ENCODE data around the gene VWA7.

VWA7 gene

DNA sequence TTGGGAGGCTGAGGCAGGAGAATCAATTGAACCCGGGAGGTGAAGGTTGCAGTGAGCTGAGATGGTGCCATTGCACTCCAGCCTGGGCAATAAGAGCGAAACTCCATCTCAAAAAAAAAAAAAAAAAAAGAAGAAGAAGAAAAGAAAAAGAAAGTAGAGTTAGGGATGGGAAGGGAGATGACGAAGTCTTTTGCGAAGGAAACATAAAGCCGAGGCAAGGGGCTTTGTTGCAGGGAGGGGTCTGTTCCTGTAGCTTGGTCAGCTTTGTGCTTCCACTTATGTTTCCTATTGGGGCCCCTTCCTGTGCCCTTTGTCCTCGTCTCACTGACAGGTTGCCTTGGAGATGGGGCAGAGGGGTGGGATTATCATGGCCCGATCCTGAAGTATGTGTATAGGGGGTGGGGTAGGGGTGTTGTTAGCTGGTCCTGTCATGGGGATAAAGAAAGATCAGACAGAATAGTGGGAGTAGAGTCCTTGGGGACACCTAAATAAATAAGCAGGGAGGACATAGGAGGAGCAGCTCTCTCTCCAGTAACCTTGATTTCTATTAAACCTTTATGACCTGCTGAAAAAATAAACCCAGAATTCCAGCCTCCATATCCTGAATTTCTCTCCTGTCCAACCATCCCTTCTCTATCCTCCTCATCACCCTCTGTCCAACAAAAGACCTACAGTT lies 39.7 kb downstream of the VWA7 start:
- DNase-seq = no peak
- in situ Hi-C loops (cut with HindIII; ENCODE audit: low pct_ligation_motif_present, low pct_unique_long_range_greater_than_20kb, low sequenced_read_pairs) = no loop called here

DNA sequence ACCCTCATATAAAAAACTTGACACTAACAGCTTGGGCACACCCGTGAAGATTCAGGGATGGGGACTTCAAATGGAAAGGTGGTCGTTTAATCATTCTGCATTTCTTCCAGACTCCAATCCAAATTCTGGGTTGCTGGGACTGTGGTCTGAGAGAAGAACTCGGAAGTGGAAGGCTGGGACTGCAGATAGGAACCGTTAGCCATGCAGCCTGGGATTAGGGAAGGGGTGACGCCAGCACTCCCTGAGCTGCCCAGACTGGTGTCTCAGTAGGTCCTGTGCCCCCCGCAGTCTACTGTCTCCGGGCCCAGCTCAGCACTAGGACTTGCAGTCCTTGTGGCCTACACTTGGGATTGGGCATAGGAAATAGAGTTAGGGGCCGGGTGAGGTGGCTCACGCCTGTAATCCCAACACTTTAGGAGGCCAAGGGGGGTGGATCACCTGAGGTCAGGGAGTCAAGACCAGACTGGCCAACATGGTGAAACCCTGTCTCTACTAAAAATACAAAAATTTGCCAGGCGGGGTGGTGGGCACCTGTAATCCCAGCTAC lies 40.3 kb downstream of the VWA7 start:
- no peak for DNase-seq

DNA sequence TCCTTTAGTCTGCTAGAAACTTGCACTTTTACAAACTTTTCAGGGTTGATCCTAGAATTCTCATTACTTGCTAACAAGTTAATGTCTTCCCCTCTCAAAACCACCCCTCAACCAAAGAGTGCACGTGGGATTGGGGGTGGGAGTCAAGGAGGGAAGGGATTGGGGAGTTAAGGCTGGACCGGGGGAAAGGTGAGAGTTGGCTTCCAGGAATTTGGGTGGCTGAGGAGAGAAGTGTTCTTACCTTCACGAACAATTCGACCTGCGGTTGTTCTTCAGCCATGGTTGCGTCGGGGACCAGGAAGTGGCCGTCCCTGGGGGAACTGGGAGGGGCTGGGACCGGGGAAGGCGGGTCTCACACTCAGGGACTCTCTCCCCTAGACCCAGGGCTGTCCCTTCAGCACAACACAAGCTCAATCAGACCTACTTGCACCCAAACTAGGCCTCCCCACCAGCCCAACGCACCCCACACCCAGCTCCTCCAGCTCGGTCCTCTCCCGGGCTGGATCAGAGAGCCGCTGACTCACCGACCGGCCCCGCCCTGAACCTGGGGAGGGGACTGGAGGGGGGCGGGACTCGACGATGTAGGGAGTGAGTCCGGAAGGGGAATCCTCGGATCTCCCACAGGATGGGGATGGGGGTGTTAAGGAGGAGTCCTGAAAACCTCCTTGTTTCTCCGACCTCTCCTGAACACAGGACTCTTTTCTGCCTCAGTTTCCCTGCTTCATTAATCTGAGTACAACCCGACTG lies 40.9 kb downstream of the VWA7 start, which contains the start of gene CLIC1:
TSS of gene CLIC1 (minus strand) at position 510 of the 747 bp plus-strand sequence. CDS start at position 280, 230 bp downstream.
- peak; percentile 81 for DNase-seq
- in situ Hi-C loops (cut with HindIII; ENCODE audit: low pct_ligation_motif_present, low pct_unique_long_range_greater_than_20kb, low sequenced_read_pairs) = no loop called here

More for the DNA sequence above, 40.3 kb downstream of the VWA7 start:
- in situ Hi-C loops (cut with HindIII; ENCODE audit: low pct_ligation_motif_present, low pct_unique_long_range_greater_than_20kb, low sequenced_read_pairs) = no loop called here

DNA sequence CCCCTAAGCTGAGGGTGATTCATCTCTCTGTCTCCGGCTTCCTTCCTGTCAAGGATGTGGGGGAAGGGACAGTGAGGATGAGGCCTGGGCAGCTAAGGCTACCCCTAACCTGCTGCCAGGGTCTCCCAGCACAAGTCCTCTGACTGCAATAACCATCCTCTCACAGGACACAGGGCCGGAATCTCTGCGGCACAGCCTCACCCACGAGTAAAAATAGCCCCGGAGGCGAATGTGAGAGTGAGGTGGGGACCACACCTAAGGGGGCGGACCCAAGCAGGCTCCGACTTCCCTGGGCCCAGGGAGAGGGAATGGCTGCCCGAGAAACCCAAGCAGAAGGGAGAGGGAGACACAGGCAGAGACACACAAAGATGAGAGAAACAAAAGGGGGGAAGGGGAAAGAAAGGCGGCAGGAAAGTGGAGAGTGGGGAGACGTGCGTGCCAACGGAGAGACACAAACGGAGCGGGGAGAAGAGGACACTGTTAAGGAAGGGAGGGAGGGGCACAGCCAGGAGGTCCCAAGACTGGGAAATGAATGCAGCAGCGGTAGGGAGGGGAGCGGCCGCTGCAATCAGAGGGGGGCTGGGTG lies 42.2 kb downstream of the VWA7 start:
- in situ Hi-C loops (cut with HindIII; ENCODE audit: low pct_ligation_motif_present, low pct_unique_long_range_greater_than_20kb, low sequenced_read_pairs) = no loop called here
- DNase-seq = peak; percentile 56

DNA sequence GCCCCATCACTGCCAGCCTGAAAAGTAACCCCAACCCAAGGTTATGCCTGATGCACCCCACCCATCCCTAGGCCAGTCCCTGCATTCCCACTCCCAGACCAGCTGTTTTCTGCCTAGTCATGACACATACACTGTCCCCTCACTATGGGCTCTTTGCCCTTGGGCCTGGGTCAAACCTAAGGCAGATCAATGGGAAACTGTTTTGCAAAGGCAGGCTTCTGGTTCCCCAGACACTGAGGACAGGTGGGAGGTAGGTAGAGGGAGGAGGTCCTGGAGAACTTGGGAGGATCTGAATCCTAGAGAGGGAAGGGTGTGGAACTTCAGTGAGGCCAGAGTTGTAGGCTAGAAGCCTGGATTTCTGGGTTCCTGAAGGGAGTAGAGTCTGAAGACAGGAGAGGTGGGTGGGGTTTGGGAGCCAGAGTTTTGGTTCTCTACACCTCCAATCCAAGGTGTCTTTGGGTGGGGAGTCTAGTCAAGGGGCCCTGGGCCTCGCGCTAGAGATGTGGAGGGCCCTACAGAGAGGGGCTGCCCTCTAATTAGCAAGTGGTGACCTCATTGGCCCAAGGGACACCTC lies 42.8 kb downstream of the VWA7 start:
- in situ Hi-C loops (cut with HindIII; ENCODE audit: low pct_ligation_motif_present, low pct_unique_long_range_greater_than_20kb, low sequenced_read_pairs) = no loop called here
- DNase-seq = no peak

DNA sequence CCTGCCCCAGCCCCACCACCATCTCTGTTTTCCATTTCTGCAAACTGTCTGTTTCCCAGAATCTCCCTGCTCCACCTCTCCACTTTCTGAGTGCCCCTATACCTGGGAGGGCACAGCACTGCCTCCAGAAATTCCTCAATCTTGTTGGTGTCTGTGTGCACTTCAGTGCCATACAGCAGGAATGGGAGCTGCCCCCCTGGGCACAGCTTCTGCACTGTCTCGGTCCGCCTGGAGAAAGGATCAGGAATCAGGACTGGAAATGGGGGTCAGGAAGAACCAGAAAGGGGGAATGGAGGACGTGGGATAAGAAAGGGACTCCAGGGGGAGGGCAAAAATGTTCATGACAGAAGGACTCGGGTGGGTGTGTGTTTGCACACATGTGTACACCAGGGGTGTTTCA lies 43.4 kb downstream of the VWA7 start:
- in situ Hi-C loops (cut with HindIII; ENCODE audit: low pct_ligation_motif_present, low pct_unique_long_range_greater_than_20kb, low sequenced_read_pairs) = no loop called here
- DNase-seq = no peak

DNA sequence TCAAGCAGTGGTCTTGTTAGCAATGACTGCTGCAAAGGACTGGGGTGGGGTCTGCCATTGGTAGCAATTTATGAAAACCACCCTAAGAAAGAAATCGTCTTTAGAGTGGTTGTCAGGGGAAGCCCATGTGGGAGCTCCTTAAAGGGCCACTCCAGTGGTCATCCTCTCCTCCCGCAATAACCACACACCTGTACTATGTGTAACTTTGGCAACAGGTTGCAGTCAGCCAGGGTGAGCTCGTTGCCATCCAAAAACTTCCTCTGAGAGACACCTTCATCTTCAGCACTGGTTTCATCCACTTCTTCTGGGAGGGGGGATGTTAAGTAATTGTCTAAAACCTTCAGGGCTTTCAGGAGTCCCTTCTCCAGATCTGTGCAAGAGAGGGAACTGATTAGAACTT lies 45.1 kb downstream of the VWA7 start:
- in situ Hi-C loops (cut with HindIII; ENCODE audit: low pct_ligation_motif_present, low pct_unique_long_range_greater_than_20kb, low sequenced_read_pairs) = no loop called here
- DNase-seq = no peak

- in situ Hi-C loops (cut with HindIII; ENCODE audit: low pct_ligation_motif_present, low pct_unique_long_range_greater_than_20kb, low sequenced_read_pairs) = no loop called here
- no peak for DNase-seq
Measured at GRCh38 chr6:31730631-31731086, 46.5 kb downstream of the VWA7 start.

DNA sequence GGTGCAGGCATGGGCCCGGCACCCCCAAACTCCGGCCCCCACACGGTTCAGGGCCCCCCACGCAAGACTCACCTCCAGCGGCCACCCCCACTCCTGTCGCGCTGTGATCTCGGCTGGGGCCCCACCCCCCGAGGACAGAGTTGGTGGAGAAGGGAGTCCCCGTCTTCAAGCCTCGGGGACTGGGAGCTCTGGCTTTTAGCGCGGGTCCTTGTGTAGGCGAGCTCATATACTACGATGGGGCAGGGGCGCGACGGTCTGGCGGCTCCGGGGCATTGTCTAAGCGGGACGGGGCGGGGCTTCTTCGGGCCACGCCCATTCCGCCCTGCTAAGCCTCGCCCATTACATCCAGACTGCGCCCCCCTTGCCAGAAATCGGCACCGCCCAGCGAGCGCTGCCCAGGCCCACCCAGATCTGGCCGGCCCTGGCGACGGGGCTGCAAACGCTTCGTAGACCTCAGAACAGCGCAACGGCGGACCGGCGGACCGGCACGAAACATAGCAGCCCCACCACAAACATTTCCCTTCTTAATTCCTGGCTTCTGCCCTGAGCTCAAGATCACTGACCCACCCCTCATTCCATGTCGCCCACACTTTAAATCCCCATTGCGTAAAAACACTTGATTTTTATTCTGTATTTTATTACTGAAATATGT lies 47.0 kb downstream of the VWA7 start:
- peak; percentile 79 for DNase-seq
- in situ Hi-C loops (cut with HindIII; ENCODE audit: low pct_ligation_motif_present, low pct_unique_long_range_greater_than_20kb, low sequenced_read_pairs) = no loop called here

- in situ Hi-C loops (cut with HindIII; ENCODE audit: low pct_ligation_motif_present, low pct_unique_long_range_greater_than_20kb, low sequenced_read_pairs) = no loop called here
- peak; percentile 85 for DNase-seq
Measured at GRCh38 chr6:31729515-31729978, 47.6 kb downstream of the VWA7 start.

GRCh38 chr6:31728767-31729514 lies 48.2 kb downstream of the VWA7 start, which contains the start of gene DDAH2:
Gene DDAH2, minus strand, starts transcription at chr6:31729299. Its CDS starts 138 bp downstream, at chr6:31729161.
- no peak for DNase-seq
- in situ Hi-C loops (cut with HindIII; ENCODE audit: low pct_ligation_motif_present, low pct_unique_long_range_greater_than_20kb, low sequenced_read_pairs) = no loop called here

GRCh38 chr6:31727717-31728671 lies 49.1 kb downstream of the VWA7 start:
- DNase-seq = no peak
- in situ Hi-C loops (cut with HindIII; ENCODE audit: low pct_ligation_motif_present, low pct_unique_long_range_greater_than_20kb, low sequenced_read_pairs) = no loop called here

DNA sequence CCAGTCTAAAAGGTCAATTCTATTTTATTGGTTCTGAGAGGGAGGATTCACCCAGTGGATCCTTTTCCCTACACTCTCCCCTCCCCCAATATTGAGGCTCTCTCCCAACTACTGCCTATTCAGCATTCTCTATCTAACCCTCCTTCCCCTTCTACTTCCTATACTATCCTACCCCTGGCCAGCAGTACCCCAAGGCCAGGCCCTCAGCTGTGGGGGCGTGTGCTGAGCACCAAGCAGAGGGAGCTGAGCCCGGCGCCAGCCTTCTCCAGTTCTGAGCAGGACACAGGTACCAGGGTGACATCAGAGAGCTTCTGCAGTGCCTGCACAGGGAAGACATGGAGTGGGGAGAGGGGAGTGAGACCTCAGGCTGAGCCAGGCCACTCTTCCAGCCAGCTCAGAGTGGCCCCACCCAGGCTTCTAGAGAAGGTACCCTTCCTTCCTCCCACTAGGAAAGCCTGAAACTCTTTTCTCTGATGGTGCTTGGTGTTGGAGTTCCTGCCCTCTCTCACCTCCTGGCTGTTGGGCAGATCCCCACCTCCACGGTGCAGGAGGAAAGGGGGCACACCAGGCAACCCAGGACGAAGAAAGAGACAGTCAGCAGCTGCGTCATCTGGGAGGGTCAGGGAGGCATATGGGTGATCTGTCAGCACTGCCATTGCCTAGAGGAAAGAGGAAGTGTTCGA lies 50.0 kb downstream of the VWA7 start:
- in situ Hi-C loops (cut with HindIII; ENCODE audit: low pct_ligation_motif_present, low pct_unique_long_range_greater_than_20kb, low sequenced_read_pairs) = no loop called here
- DNase-seq = no peak

DNA sequence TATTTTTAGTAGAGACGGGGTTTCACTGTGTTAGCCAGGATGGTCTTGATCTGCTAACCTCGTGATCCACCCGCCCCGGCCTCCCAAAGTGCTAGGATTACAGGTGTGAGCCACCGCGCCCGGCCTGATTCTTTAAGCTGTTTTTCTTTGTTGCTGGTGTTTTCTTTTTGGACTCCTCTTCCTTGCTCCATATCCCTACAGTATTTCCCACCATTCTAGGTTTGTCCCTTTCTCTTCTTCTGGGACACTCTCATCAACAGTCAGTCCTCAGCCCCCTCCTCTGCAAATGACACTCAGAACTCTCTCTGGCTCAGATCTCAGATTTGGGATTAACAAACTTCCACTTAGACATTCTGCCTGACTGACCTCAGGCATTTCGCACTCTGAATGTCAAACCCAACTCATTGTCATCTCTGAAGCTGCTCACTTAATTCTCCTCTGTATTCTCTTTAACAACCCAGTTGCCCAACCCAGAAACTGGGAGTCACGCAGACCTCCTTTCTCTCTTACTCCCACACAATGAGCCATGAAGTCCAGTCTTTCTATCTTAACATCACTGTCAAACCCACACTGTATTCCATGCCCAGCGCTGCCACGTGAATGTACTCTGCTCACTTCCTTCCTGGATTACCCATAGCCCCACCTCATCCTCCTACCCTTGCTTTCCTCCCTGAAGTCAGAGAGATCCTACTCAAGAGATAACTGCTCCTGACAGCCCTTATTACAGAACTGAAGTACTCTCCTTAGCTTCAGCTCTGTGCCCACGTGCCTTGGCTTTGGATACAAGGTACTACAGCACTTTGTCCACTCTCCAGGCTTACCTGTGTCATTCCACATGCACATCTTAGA lies 51.4 kb downstream of the VWA7 start:
- DNase-seq = no peak
- in situ Hi-C loops (cut with HindIII; ENCODE audit: low pct_ligation_motif_present, low pct_unique_long_range_greater_than_20kb, low sequenced_read_pairs) = no loop called here

DNA sequence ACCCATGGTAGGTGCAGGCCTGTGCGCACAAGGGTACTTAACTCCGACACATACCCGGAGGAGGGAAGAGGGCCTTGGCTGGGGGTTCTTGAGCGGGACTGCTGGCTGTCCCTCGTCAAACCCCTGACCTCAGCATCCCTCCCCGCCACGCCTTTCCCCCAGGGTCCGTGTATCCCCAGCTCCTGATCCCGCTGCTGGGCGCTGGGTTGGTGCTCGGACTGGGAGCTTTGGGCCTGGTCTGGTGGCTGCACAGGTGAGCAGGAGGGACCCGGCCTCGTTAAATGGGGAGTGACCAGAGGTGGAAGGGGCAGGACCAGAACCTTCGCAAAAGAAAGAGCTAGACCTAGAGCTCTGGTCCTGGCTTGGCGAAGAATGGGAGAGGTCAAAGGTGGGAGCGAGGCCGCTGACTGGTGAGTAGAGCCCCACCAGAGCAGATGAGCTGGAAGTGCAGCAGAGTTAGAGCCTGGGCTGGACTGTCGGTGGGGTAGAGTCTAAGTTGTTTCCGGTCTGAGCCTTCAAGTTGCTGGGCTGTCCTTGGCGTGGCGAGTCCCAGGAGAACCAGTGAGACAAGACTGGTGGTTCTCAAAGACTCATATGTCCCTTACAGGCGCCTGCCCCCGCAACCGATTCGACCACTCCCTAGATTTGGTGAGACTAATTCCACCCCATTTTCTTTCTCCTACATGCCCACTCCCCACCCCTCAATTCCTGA lies 53.0 kb downstream of the VWA7 start:
- in situ Hi-C loops (cut with HindIII; ENCODE audit: low pct_ligation_motif_present, low pct_unique_long_range_greater_than_20kb, low sequenced_read_pairs) = no loop called here

More for the DNA sequence above, 53.0 kb downstream of the VWA7 start:
- no peak for DNase-seq
